Trophoblast cell (in vitro differentiated cells and primary cell): ENCODE data around the gene PACS1. TPM values are rescaled to one million over a fixed set of nuclear protein-coding genes. Genes with fewer than 3 reads are reported as not detected.
A peak's percentile ranks its signal among the peaks of the same experiment; 100 is the strongest.
"Not testable (repeated sequence)": the region's sequence is repeated elsewhere in the genome, so short reads cannot be mapped to it uniquely, and the experiment has no call there.

ENCODE experiments used
- DNase-seq, 2 donors: peaks; one replicate each; pipeline ENCODE4 v3.0.0-alpha.2; 2016
- H2AFZ ChIP-seq: 2 replicates; pipeline ENCODE4 v1.6.1; 2013; ENCODE audit warnings: low read length, moderate library complexity, mild to moderate bottlenecking; ENCODE audit not compliant: insufficient read depth, poor library complexity
- H2AK5ac ChIP-seq: 2 replicates; pipeline ENCODE4 v1.6.1; 2013; ENCODE audit warnings: mild to moderate bottlenecking, low read length
- H2BK120ac ChIP-seq: 2 replicates; pipeline ENCODE4 v1.6.1; 2013; ENCODE audit warnings: low read length, mild to moderate bottlenecking, moderate library complexity; ENCODE audit not compliant: insufficient read depth, poor library complexity
- H2BK12ac ChIP-seq: 2 replicates; pipeline ENCODE4 v1.6.1; 2013; ENCODE audit warnings: mild to moderate bottlenecking, low read length, moderate library complexity
- H2BK5ac ChIP-seq: 2 replicates; pipeline ENCODE4 v1.6.1; 2013; ENCODE audit warnings: low read length, low read depth, moderate library complexity, mild to moderate bottlenecking; ENCODE audit not compliant: poor library complexity
- H3K14ac ChIP-seq: 2 replicates; pipeline ENCODE4 v1.6.1; 2013; ENCODE audit warnings: mild to moderate bottlenecking, low read length
- H3K18ac ChIP-seq: 2 replicates; pipeline ENCODE4 v1.6.1; 2013; ENCODE audit warnings: mild to moderate bottlenecking, low read length
- H3K23ac ChIP-seq: 2 replicates; pipeline ENCODE4 v1.6.1; 2013; ENCODE audit warnings: low read length
- H3K27ac ChIP-seq: 2 replicates; pipeline ENCODE4 v1.5.1; 2013; ENCODE audit warnings: low read depth, mild to moderate bottlenecking, inconsistent platforms, low read length, moderate library complexity
- H3K27me3 ChIP-seq: 2 replicates; pipeline ENCODE4 v1.6.1; 2013; ENCODE audit warnings: inconsistent platforms, mild to moderate bottlenecking, low read length, moderate library complexity; ENCODE audit not compliant: insufficient read depth
- H3K36me3 ChIP-seq, 2 experiments: 1 replicate in 1 of 2; 2 replicates in 1 of 2; pipeline ENCODE4 v1.6.1; 2013; ENCODE audit warnings: low read length in 2 of 2, mild to moderate bottlenecking in 2 of 2, moderate library complexity in 1 of 2; ENCODE audit not compliant: insufficient read depth in 2 of 2, control insufficient read depth in 1 of 2
- H3K4ac ChIP-seq: 2 replicates; pipeline ENCODE4 v1.6.1; 2013; ENCODE audit warnings: low read depth, mild to moderate bottlenecking, low read length, moderate library complexity
- H3K4me1 ChIP-seq, 2 experiments: 1 replicate in 1 of 2; 2 replicates in 1 of 2; pipeline ENCODE4 v1.6.1; 2013; ENCODE audit warnings: low read length in 2 of 2, mild to moderate bottlenecking in 2 of 2, moderate library complexity in 1 of 2; ENCODE audit not compliant: insufficient read depth in 2 of 2, control insufficient read depth in 1 of 2
- H3K4me2 ChIP-seq: 2 replicates; pipeline ENCODE4 v1.6.1; 2013; ENCODE audit warnings: inconsistent platforms, mild to moderate bottlenecking, low read length, moderate library complexity
- H3K4me3 ChIP-seq: 2 replicates; pipeline ENCODE4 v1.5.1; 2013; ENCODE audit warnings: mild to moderate bottlenecking, low read depth, low read length, inconsistent platforms
- H3K79me1 ChIP-seq: one replicate; pipeline ENCODE4 v1.6.1; 2013; ENCODE audit warnings: low read length
- H3K79me2 ChIP-seq: 2 replicates; pipeline ENCODE4 v1.6.1; 2013; ENCODE audit warnings: low read length, mild to moderate bottlenecking; ENCODE audit not compliant: control insufficient read depth, insufficient read depth, poor library complexity
- H3K9ac ChIP-seq: 2 replicates; pipeline ENCODE4 v1.6.1; 2013; ENCODE audit warnings: mild to moderate bottlenecking, low read length
- H3K9me3 ChIP-seq: 2 replicates; pipeline ENCODE4 v1.6.1; 2013; ENCODE audit warnings: low read depth, mild to moderate bottlenecking, control low read depth, inconsistent platforms, low read length; ENCODE audit not compliant: insufficient read depth
- H4K12ac ChIP-seq: 2 replicates; pipeline ENCODE4 v1.6.1; 2013; ENCODE audit warnings: low read depth, mild to moderate bottlenecking, low read length, moderate library complexity
- H4K8ac ChIP-seq: 2 replicates; pipeline ENCODE4 v1.6.1; 2013; ENCODE audit warnings: low read depth, mild to moderate bottlenecking, low read length, moderate library complexity
- H4K91ac ChIP-seq: one replicate; pipeline ENCODE4 v1.6.1; 2013; ENCODE audit warnings: low read depth, mild to moderate bottlenecking, low read length, moderate library complexity
- WGBS: extraction: QIAGEN DNeasy Blood & Tissue Kit; methylation state at CpG from one replicate; pipeline ENCODE4 v1.1.7; 2013; ENCODE audit warnings: missing lambda C conversion rate; ENCODE audit not compliant: insufficient read length, insufficient coverage; ENCODE audit errors: extremely low coverage; 5-methylcytosine and 5-hydroxymethylcytosine counted together
- polyA plus RNA-seq: library from polyadenylated mRNA; stranded (reverse); fragments of 200-250 nt; gene quantifications from 2 replicates; pipeline ENCODE4 v1.2.3, GENCODE V29; 2013

PACS1 gene
- 63.7 and 65.0 TPM in 2 replicates for polyA plus RNA-seq

GRCh38 chr11:66069715-66070603 lies at the start of gene PACS1:
Gene PACS1 (plus strand): TSS chr11:66070272. CDS start chr11:66070487, 215 bp downstream.
- no peaks in the 10 kb centered on the region for H3K9me3 ChIP-seq
- H3K4me1 ChIP-seq: peaks cover 4 to 6% of the 10 kb centered on the region in 2 experiments
- peak within 1 kb of the TSS; percentile 76 for H3K9ac ChIP-seq
- peak within 1 kb of the TSS; percentile 89 for H3K4me2 ChIP-seq
- DNase-seq: peak; percentile 63 to 82
- peak within 1 kb of the TSS; percentile 97 for H2AFZ ChIP-seq
- peak within 1 kb of the TSS; percentile 18 for H2BK12ac ChIP-seq
- peak within 1 kb of the TSS; percentile 99 for H3K4me3 ChIP-seq
- peak within 1 kb of the TSS; percentile 97 for H4K12ac ChIP-seq
- peak within 1 kb of the TSS; percentile 97 for H3K4ac ChIP-seq
- peak within 1 kb of the TSS; percentile 97 for H2AK5ac ChIP-seq
- peak within 1 kb of the TSS; percentile 87 for H3K27ac ChIP-seq
- H3K36me3 ChIP-seq: peaks cover 29 to 43% of the 10 kb centered on the region in 2 experiments
- peaks cover 20% of the 10 kb centered on the region for H3K79me1 ChIP-seq
- no peak within 1 kb of the TSS for H3K23ac ChIP-seq
- no peaks in the 10 kb centered on the region for H3K27me3 ChIP-seq
- peak within 1 kb of the TSS; percentile 94 for H2BK5ac ChIP-seq
- no CpG with 5 or more reads among the region's 120 CpGs for WGBS
- H4K8ac ChIP-seq: peak within 1 kb of the TSS; percentile 93
- peak within 1 kb of the TSS; percentile 99 for H3K14ac ChIP-seq
- peak within 1 kb of the TSS; percentile 98 for H2BK120ac ChIP-seq
- peaks cover 10% of the 10 kb centered on the region for H3K79me2 ChIP-seq
- H3K18ac ChIP-seq: peak within 1 kb of the TSS; percentile 100
- peak within 1 kb of the TSS; percentile 99 for H4K91ac ChIP-seq

- no peaks in the 10 kb centered on the region for H3K79me2 ChIP-seq
- H3K27me3 ChIP-seq: no peaks in the 10 kb centered on the region
- no peak overlapping the region for H2BK5ac ChIP-seq
- peaks cover 4% of the 10 kb centered on the region for H3K9me3 ChIP-seq
- peak overlapping the region; percentile 71 for H2BK12ac ChIP-seq
- no peak overlapping the region for H2BK120ac ChIP-seq
- peak overlapping the region; percentile 22 for H2AK5ac ChIP-seq
- no peak overlapping the region for H3K18ac ChIP-seq
- no peak overlapping the region for H3K14ac ChIP-seq
- H4K91ac ChIP-seq: no peak overlapping the region
- no peak overlapping the region for H3K4ac ChIP-seq
- H3K79me1 ChIP-seq: no peaks in the 10 kb centered on the region
- no CpG with 5 or more reads among the region's 25 CpGs for WGBS
- H3K9ac ChIP-seq: no peak overlapping the region
- H3K27ac ChIP-seq: no peak overlapping the region
- H3K23ac ChIP-seq: no peak overlapping the region
- no peaks in the 10 kb centered on the region for H3K36me3 ChIP-seq
- no peak overlapping the region for H4K12ac ChIP-seq
- peaks cover 0 to 3% of the 10 kb centered on the region in 2 experiments for H3K4me1 ChIP-seq
- H3K4me3 ChIP-seq: no peak overlapping the region
- H3K4me2 ChIP-seq: no peak overlapping the region
- H4K8ac ChIP-seq: no peak overlapping the region
- no peak overlapping the region for H2AFZ ChIP-seq
- DNase-seq: peak; percentile 78 to 79
Observed at GRCh38 chr11:66020618-66021357, 49.3 kb upstream of the PACS1 start.

GRCh38 chr11:66022401-66023185 lies 47.5 kb upstream of the PACS1 start:
- Histone ChIP-seq H3K27me3 (no peaks in the 10 kb centered on the region), H3K4me3 (no peak overlapping the region), H2BK12ac (peak overlapping the region; percentile 29), H3K4ac (no peak overlapping the region), H3K4me2 (no peak overlapping the region), H2AK5ac (no peak overlapping the region), H3K23ac (no peak overlapping the region), H3K4me1 (no peaks in the 10 kb centered on the region), H3K27ac (no peak overlapping the region), H2AFZ (no peak overlapping the region), H3K14ac (no peak overlapping the region), H2BK120ac (no peak overlapping the region), H3K18ac (no peak overlapping the region), H3K36me3 (no peaks in the 10 kb centered on the region), H4K91ac (no peak overlapping the region), H3K9me3 (peaks cover 7% of the 10 kb centered on the region), H3K9ac (no peak overlapping the region), H4K8ac (peak overlapping the region; percentile 90), H3K79me2 (no peaks in the 10 kb centered on the region), H4K12ac (peak overlapping the region; percentile 74), H3K79me1 (no peaks in the 10 kb centered on the region), H2BK5ac (no peak overlapping the region)
- DNase-seq: peak; percentile 80 to 92
- no CpG with 5 or more reads among the region's 46 CpGs for WGBS

- H3K36me3 ChIP-seq, H2BK120ac ChIP-seq, H3K4me3 ChIP-seq, H4K8ac ChIP-seq, H2BK12ac ChIP-seq, H2AK5ac ChIP-seq, H4K91ac ChIP-seq, H3K27me3 ChIP-seq, H3K14ac ChIP-seq, H3K4ac ChIP-seq, H3K9me3 ChIP-seq, H4K12ac ChIP-seq, H3K4me1 ChIP-seq, H3K79me1 ChIP-seq, H3K4me2 ChIP-seq, H3K18ac ChIP-seq, H2AFZ ChIP-seq, H2BK5ac ChIP-seq, H3K9ac ChIP-seq, H3K23ac ChIP-seq, H3K79me2 ChIP-seq, DNase-seq, H3K27ac ChIP-seq: not testable (repeated sequence)
- WGBS: no CpG with 5 or more reads among the region's 5 CpGs
Observed at GRCh38 chr11:66023186-66023440, 47.0 kb upstream of the PACS1 start.
